Measurements from ENCODE around the gene STAG3.
A peak's percentile ranks its signal among the peaks of the same experiment; 100 is the strongest.
"Not testable (repeated sequence)": the region's sequence is repeated elsewhere in the genome, so short reads cannot be mapped to it uniquely, and the experiment has no call there.

Gene STAG3, protein sequence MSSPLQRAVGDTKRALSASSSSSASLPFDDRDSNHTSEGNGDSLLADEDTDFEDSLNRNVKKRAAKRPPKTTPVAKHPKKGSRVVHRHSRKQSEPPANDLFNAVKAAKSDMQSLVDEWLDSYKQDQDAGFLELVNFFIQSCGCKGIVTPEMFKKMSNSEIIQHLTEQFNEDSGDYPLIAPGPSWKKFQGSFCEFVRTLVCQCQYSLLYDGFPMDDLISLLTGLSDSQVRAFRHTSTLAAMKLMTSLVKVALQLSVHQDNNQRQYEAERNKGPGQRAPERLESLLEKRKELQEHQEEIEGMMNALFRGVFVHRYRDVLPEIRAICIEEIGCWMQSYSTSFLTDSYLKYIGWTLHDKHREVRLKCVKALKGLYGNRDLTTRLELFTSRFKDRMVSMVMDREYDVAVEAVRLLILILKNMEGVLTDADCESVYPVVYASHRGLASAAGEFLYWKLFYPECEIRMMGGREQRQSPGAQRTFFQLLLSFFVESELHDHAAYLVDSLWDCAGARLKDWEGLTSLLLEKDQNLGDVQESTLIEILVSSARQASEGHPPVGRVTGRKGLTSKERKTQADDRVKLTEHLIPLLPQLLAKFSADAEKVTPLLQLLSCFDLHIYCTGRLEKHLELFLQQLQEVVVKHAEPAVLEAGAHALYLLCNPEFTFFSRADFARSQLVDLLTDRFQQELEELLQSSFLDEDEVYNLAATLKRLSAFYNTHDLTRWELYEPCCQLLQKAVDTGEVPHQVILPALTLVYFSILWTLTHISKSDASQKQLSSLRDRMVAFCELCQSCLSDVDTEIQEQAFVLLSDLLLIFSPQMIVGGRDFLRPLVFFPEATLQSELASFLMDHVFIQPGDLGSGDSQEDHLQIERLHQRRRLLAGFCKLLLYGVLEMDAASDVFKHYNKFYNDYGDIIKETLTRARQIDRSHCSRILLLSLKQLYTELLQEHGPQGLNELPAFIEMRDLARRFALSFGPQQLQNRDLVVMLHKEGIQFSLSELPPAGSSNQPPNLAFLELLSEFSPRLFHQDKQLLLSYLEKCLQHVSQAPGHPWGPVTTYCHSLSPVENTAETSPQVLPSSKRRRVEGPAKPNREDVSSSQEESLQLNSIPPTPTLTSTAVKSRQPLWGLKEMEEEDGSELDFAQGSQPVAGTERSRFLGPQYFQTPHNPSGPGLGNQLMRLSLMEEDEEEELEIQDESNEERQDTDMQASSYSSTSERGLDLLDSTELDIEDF

DNA sequence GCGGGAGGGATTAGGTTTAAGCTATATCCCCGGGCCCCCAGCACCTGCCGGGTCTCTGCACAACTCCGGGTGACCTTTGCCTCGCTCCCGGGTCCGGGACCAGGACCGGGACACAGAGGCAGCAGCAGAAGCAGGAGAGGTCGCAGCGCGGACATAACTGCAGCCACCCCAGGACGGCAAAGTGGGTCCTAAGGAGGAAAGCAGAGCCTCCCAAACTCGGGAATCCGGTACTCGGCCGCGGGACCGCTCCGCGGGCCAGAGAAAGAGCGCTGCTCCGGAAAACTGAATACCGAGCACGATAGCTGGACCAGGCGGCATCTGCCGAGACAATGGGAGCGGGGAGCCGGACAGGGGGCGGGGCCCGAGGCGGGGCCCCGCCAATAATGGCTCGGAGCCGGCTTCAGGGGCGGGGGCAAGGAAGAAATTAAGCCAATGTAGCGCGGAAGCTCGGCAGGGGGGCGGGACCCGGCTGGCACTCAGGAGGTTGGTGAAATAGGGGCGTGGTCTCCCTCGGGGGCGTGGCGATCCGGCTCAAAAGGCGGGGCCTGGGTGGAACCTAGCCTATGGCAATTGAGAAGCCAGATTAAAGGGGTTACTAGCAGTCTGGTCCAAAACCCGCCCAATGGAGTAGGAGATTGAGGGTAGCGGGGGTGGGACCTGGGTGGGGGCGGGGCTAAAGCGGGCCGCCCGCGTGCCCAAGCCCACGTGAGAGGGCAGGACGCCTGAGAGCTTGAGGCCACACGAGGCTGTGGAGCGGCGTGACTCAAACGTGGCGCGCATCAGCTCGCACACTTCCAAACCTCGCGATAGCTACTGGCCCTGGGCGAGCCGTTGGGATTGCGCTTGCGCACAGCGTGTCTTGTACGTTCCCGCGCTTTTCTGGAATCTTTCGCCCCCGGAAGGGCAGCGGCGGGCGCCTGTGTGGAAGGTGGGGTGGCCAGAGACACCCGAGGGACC lies at the start of gene STAG3, which contains the start of gene GPC2:
STAG3 (plus strand) TSS at position 874 of the 957 bp plus-strand sequence. CDS start 2,639 bp downstream, outside the sequence.
GPC2 (minus strand) TSS at position 337 of the 957 bp plus-strand sequence; CDS start at position 155, 182 bp downstream.
- DNase-seq, result peak; percentile 97

DNA sequence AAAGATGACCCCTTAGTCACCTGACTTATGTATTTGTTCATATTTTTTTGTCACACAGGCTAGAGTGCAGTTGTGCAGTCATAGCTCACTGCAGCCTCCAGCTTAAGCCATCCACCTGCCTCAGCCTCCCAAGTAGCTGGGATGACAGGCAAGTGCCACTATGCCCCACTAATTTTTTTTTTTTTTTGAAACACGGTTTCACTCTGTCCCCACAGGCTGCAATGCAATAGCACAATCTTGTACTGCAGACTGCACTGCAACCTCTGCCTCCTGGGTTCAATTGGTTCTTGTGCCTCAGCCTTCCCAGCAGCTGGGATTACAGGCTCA lies 49.1 kb upstream of the STAG3 start:
- no peak for DNase-seq

DNA sequence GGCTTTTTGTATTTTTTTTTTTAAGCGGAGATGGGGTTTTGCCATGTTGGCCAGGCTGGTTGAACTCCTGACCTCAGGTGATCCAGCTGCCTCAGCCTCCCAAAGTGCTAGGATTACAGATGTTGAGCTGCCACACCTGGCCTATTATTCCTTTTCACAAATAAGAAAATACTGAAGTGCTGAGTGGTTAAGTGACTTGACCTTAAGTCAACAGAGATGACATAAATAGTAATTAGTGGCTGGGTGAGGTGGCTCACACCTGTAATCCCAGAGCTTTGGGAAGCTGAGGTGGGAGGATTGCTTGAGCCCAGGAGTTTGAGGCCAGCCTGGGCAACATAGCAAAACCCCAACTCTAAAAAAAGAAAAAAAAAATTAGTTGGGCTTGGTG lies 47.5 kb upstream of the STAG3 start:
- not testable (repeated sequence) for DNase-seq

DNA sequence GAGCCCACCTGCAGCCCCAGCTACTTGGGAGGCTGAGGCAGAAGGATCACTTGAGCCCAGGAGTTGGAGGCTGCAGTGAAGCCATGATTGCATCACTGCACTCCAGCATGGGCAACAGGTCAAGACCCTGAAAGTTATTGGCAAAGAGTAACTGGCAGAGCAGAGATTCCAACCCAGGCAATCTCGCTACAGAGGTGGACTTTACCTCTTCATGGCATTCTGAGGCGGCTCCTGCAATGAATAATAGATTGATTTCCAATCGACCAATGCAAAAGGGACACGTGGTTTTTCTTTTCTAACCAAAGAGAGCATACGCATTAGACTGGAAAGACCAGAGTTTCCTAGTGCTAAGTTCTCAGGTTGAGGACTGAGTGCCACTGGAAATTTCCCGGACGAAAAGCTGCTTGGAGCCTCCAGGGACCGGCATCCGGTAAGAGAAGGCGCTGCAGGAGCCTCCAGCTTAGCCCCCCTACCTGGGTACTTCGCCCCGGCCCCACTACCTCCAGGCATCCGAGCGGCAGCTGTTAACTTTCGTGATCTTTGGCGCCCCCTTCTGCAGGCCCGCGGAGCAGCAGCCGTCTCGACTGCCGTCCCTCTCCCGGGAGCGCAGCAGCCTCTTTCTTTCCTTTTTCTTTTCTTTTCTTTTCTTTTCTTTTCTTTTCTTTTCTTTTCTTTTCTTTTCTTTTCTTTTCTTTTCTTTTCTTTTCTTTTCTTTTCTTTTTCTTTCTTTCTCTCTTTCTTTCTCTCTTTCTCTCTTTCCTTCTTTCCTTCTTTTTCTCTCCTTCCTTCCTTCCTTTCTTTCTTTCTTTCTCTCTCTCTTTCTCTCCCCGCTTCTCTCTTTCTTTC lies 46.9 kb upstream of the STAG3 start:
- peak; percentile 83 for DNase-seq

DNA sequence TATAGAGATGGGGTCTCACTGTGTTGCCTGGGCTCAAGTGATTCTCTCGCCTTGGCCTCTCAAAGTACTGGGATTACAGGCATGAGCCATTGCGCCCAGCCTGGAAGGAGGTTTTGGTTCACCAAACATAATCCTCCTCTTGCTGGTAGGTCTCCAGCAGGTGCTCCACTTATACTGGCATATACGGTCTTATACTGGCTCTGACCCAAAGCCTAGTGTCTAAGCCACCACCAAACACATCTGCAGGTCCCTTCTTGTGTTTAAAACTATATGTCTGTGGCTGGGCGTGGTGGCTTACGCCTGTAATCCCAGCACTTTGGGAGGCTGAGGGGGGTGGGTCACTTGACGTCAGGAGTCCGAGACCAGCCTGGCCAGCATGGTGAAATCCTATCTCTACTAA lies 45.6 kb upstream of the STAG3 start:
- DNase-seq, result no peak

DNA sequence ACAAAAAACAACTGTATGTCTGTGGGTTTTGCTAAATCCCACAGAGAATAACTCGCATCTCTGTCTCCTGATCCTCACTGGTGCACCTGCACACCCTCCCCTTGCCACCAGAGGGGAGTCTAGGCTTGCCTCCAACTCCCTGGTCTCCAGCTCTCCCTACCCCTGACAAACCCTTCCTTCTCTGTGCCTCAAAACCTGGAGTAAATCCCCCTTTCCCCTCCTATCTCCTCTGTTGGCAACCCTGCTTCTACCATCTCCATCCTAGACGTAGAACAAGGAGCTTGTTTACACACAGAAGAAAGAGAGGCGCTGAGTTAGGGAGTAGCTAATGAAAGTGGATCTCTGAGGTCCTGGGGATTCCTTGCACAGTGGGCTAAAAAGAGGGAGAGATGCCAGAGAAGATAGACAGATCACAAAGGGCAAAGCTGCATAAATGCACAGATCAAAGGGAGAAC lies 45.0 kb upstream of the STAG3 start:
- peak; percentile 66 for DNase-seq

DNA sequence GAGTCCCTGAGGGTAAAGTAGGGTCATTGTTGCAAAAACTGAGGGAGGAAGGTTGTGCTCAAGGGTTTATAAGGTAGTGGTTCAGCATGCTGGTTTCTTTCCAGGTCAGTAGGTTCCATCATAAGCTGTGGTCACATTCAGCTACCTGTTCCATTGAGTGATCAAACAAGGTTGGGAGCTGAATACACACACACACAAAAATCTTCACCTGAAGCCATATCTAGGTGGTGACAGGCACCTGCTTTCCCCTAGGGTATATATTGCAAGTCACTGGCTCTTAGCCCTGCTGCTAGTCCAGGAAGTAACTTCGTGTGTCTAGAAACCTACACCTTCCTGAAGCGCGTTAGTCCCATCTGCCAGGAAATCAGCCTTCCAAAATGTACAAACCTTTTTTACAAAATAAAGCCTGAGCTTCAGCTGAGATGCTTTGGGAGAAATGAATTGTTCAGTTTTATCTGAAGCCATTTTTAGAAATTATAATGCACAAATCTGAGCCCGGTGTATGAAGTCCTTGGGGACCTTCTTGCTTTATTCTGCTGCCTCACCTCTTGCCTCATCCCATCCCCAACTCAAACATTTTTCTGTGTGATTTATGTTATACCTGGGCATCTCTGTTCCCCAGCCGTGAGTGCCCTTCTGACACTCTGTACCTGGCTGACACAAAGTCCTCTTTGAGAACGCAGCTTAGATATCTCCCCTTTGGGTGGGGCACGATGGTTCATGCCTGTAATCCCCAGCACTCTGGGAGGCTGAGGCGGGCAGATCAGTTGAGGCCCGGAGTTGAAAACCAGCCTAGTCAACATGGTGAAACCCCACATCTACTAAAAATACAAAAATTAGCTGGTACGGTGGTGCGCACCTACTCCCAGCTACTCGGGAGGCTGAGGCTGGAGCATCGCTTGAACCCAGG lies 39.6 kb upstream of the STAG3 start:
- no peak for DNase-seq

DNA sequence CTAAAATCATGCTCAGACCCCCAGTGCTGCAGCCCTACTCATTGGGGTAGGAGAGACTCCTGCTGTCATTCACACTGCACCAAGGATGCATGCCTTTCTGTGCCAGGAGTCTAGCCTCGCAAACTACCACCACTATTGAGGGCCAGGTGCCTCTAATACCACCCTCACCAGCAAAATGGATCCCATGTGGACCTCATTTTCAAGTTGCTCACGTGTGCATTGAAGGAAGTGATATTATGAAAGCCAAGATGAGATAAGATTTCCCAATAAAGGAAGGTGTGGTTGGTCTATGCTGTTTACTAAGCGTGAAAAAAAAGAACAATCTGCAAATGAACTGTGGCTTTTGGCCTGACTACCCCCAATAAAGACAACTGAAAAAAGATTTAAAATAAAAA lies 36.2 kb upstream of the STAG3 start:
- no peak for DNase-seq

DNA sequence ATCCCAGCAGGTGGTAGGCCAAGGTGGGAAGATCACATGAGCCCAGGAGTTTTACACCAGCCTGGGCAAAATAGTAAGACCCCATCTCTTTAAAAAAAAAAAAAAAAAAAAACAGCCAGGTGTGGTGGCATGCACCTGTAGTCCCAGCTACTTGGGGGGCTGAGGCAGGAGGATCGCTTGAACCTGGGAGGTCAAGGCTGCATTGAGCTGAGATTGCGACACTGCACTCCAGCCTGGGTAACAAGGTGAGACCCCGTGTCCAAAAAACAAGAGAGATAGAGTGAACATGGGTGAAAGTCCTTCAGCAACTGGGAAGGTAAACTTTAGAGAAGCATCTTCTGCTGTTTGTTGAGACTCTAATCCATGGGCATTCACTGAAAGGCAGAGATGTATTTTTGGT lies 35.3 kb upstream of the STAG3 start:
- DNase-seq, result no peak

DNA sequence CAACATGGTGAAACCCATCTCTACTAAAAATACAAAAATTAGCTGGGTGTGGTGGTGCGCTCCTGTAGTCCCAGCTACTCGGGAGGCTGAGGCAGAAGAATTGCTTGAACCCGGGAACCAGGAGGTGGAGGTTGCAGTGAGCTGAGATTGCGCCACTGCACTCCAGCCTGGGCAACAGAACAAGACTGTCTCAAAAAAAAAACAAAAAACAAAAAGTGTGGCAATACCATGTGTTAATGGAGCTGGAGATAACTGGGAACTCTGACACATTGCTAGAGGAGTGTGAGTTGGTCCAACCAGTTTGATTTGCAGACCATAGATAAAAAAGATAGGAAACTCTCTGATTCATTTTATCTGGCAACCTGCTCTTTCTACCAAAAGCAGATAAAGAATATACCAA lies 31.4 kb upstream of the STAG3 start:
- not testable (repeated sequence) for DNase-seq

DNA sequence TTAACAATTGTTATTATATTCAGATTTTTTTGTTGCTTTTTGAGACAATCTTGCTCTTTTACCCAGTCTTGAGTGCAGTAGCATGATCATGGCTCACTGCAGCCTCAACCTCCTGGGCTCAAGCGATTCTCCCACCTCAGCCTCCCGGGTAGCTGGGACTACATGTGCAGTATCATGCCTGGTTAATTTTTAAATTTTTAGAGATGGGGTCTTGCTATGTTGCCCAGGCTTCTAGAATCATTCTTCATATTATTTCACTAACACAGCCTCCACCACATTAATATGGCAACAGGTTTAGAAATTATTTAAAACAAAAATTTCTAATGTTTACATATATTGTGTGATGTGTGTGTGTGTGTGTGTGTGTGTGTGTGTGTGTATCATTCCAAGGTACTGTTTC lies 30.4 kb upstream of the STAG3 start:
- DNase-seq, result no peak

DNA sequence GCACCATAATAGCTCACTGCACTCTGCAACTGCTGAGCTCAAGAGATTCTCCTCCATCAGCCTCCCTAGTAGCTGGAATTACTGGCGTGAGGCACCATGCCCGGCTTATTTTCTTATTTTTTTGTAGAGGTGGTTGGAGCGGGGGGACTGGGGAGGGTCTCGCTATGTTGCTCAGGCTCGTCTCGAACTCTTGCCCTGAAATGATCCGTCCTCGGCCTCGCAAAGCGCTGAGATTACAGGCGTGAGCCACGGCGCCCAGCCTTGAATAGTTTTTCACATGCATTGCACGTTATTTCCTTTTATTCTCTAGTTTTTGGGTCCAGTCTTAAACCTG lies 29.5 kb upstream of the STAG3 start:
- DNase-seq, result no peak

DNA sequence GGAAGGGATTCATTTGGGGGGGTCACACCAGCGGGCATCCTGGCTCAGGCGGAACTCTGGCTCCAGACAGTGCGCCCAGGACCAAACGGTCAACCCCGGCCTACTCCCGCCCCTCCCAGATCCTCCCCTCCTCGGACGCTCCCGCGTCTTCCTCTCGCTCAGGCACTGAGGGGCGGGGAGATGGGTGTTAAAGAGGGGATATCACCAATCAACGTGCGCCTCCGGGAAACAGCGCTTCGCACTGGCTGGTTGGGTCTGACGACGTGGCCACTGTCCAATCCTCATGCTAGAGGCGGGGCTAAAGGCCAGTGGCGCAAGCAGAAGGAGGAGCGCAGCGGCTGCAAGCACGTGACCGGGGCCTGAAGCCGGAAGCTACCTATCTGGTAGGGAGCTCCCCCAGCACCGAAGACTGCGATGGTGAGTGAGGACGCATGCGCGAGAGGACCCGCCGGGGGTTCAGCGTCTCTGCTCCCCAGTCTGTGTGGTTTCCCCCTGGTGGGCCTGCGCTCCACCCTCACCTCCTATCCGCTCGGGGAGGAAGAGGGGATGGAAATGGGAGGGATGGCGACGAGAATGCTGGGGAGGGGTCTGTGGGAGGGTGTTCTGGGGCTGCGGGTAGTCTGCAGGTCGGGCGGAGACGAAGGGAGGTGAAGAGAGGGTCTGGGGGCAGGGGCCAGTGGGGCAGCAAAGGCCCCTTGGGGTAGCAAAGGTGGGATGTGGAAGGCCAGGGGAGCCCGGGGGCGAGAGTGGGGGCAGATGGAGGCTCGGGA lies 29.0 kb upstream of the STAG3 start, which contains the start of gene LAMTOR4:
LAMTOR4 (plus strand) TSS at position 360 of the 770 bp plus-strand sequence; CDS start at position 415, 55 bp downstream.
- DNase-seq, result peak; percentile 99

DNA sequence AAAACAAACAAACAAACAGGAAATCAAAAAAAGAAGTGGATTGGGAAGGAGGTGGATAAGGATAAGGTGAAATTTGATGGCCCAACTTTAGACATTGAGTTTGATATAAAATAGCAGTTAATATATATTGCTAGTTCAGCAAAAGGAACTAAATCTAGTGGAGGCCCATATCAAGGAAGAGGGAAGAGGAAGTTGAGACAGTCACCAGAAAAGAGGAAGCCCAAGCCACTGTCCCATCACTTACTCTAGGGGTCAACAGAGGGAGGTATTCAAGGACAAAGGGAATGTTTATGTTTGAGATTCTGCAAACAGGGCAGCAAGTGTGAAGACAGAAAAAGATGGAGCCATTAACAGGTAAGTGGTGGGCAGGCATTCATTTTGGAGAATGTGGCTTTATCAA lies 25.3 kb upstream of the STAG3 start:
- no peak for DNase-seq

DNA sequence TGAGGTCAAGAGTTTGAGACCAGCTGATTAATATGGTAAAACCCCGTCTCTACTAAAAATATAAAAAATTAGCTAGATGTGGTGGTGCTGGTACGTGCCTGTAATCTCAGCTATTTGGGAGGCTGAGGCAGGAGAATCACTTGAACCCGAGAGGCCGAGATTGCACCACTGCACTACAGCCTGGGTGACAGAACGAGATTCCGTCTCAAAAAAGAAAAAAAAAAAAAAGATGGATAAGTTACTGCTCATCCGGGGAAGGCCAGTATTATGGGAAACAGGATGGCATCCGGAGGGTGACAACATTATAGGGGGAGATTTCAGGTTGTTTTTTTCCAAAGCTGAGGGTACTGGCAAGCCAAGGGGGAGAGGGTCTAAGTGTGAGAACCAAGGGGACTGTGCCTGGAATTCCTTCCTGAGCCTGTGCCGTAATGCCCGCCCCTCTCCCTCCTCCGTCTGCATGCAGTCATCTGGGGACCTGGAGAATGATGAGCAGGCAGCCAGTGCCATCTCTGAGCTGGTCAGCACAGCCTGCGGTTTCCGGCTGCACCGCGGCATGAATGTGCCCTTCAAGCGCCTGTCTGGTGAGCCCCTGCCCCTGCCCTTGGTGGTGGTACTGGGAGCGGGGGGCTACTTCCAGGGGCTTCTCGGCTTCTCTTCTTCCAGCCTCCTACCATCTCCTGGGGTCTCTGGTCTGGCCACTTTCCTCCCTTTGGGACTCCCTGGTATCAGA lies 24.6 kb upstream of the STAG3 start:
- DNase-seq, result no peak

DNA sequence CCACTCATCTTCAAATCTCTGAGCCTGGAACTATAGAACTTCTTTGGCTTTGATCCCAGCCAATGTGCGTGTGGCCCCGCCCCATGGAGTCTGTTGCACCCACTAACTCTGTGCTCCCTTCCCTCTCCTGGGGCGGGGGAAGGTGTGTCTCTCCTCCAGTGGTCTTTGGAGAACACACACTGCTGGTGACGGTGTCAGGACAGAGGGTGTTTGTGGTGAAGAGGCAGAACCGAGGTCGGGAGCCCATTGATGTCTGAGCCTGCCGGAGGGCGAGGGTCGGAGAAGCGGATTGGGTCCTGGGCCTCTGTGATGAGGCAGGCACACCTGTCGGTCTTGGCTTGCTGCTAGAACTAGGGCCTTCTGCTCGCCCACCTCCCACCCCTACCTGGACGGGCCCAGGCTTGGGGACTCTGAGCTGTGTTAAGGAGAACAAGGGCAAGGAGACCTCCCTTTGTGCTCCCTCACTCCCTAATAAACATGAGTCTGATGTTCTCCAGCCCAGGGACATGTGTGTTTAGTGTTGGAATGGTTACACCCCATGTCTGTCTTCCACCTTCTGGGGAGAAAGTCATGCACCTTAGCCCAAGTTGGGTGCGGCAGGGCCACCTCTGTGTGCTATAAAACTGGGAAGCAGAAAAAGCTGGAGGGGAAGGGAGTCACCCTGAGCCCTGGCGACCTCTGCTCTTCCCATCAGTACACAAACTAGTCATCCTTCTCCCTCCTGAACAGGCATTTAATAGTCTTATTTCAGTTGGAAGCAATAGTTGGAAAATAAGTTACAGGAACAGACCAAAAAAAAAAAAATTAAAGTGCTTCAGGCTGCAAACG lies 23.8 kb upstream of the STAG3 start:
- no peak for DNase-seq
